Measurements from ENCODE around the gene ANKMY2.

The ANKMY2 gene

DNA sequence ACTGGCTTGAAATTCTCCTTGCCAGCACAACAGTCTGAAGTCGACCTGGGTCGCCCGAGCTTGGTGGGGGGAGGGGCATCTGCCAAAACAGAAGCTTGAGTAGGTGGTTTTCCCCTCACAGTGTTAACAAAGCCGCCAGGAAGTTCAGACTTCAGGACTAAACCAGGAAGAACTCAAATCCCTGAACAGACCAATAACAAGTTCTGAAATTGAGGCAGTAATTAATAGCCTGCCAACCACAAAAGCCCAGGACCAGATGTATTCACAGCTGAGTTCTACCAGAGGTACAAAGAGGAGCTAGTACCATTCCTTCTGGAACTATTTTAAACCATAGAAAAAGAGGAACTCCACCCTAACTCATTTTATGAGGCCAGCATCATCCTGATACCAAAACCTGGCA lies 73.6 kb downstream of the ANKMY2 start:
- no peak overlapping the region for H3K4me3 ChIP-seq (ENCODE audit: insufficient read depth, low read length, poor library complexity, severe bottlenecking)
- H4K20me1 ChIP-seq (ENCODE audit: low read depth, low read length): no peaks in the 10 kb centered on the region
- H3K27me3 ChIP-seq (ENCODE audit: low read length): no peaks in the 10 kb centered on the region
- H3K79me2 ChIP-seq (ENCODE audit: insufficient read depth, low read length): no peaks in the 10 kb centered on the region
- H3F3A ChIP-seq (ENCODE audit: insufficient read depth): no peaks in the 10 kb centered on the region
- H3K9me2 ChIP-seq (replicated peaks; ENCODE audit: insufficient read depth, low read length): no peaks in the 10 kb centered on the region
- H3K9ac ChIP-seq (ENCODE audit: low read length): no peak overlapping the region
- no peaks in the 10 kb centered on the region for H3K36me3 ChIP-seq (ENCODE audit: low read length)
- H2AFZ ChIP-seq (ENCODE audit: low read depth, low read length, severe bottlenecking): no peak overlapping the region
- no peak overlapping the region for H3K27ac ChIP-seq (ENCODE audit: low read depth, low read length)
- H3K9me3 ChIP-seq (ENCODE audit: insufficient read depth, low read length): no peaks in the 10 kb centered on the region
- TF ChIP-seq CTCF (IDR thresholded peaks at IDR 0.05; ENCODE audit: insufficient read depth, low read length, poor library complexity, severe bottlenecking) (no peak), EZH2phosphoT487 (conservative IDR thresholded peaks at IDR 0.05; ENCODE audit: low read length) (no peak)
- no peak overlapping the region for H3K4me2 ChIP-seq (ENCODE audit: low read depth, low read length, poor library complexity, severe bottlenecking)

DNA sequence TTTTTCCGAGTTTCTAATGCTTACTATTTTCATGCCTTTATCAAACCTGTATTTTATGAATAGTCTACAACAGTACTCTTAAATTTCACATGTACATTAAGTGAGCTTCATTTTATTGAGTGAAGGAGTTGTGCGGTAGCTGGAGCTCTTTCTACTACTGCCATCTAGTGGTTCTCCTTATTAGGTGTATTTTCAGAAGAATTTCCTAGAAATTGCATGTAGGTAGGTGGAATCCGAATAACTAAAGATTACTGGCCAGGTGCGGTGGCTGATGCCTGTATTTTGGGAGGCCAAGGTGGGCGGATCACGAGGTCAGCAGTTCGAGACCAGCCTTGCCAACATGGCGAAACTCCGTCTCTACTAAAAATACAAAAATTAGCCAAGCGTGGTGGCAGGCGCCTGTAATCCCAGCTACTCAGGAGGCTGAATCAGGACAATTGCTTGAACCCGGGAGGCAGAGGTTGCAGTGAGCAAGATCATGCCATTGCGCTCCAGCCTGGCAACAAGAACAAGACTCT lies 80.6 kb downstream of the ANKMY2 start:
- H3K27ac ChIP-seq (ENCODE audit: low read depth, low read length): no peak overlapping the region
- H3K9me2 ChIP-seq (replicated peaks; ENCODE audit: insufficient read depth, low read length): no peaks in the 10 kb centered on the region
- H4K20me1 ChIP-seq (ENCODE audit: low read depth, low read length): no peaks in the 10 kb centered on the region
- H2AFZ ChIP-seq (ENCODE audit: low read depth, low read length, severe bottlenecking): no peak overlapping the region
- H3K27me3 ChIP-seq (ENCODE audit: low read length): no peaks in the 10 kb centered on the region
- no peaks in the 10 kb centered on the region for H3K9me3 ChIP-seq (ENCODE audit: insufficient read depth, low read length)
- H3K4me3 ChIP-seq (ENCODE audit: insufficient read depth, low read length, poor library complexity, severe bottlenecking): no peak overlapping the region
- no peak overlapping the region for H3K4me2 ChIP-seq (ENCODE audit: low read depth, low read length, poor library complexity, severe bottlenecking)
- no peaks in the 10 kb centered on the region for H3K79me2 ChIP-seq (ENCODE audit: insufficient read depth, low read length)
- no peaks in the 10 kb centered on the region for H3F3A ChIP-seq (ENCODE audit: insufficient read depth)
- TF ChIP-seq CTCF (IDR thresholded peaks at IDR 0.05; ENCODE audit: insufficient read depth, low read length, poor library complexity, severe bottlenecking) (peak; percentile 74), EZH2phosphoT487 (conservative IDR thresholded peaks at IDR 0.05; ENCODE audit: low read length) (no peak)
- H3K9ac ChIP-seq (ENCODE audit: low read length): no peak overlapping the region
- H3K36me3 ChIP-seq (ENCODE audit: low read length): no peaks in the 10 kb centered on the region

GRCh38 chr7:16564023-16564380 lies 81.6 kb downstream of the ANKMY2 start:
- Histone ChIP-seq H2AFZ (ENCODE audit: low read depth, low read length, severe bottlenecking) (no peak overlapping the region), H3K9me3 (ENCODE audit: insufficient read depth, low read length) (no peaks in the 10 kb centered on the region), H3K79me2 (ENCODE audit: insufficient read depth, low read length) (no peaks in the 10 kb centered on the region), H3K27ac (ENCODE audit: low read depth, low read length) (no peak overlapping the region), H3K27me3 (ENCODE audit: low read length) (no peaks in the 10 kb centered on the region), H3K9me2 (replicated peaks; ENCODE audit: insufficient read depth, low read length) (no peaks in the 10 kb centered on the region), H3K36me3 (ENCODE audit: low read length) (no peaks in the 10 kb centered on the region), H4K20me1 (ENCODE audit: low read depth, low read length) (no peaks in the 10 kb centered on the region), H3F3A (ENCODE audit: insufficient read depth) (no peaks in the 10 kb centered on the region), H3K9ac (ENCODE audit: low read length) (no peak overlapping the region), H3K4me3 (ENCODE audit: insufficient read depth, low read length, poor library complexity, severe bottlenecking) (no peak overlapping the region), H3K4me2 (ENCODE audit: low read depth, low read length, poor library complexity, severe bottlenecking) (no peak overlapping the region)
- no peak for TF ChIP-seq CTCF (IDR thresholded peaks at IDR 0.05; ENCODE audit: insufficient read depth, low read length, poor library complexity, severe bottlenecking)
